GM12891 (cell line): ENCODE measurements around the gene ASTL.

Experiments
- POLR2A ChIP-seq: IDR thresholded peaks from 2 replicates; pipeline ENCODE4 v1.6.1; 2011; ENCODE audit warnings: low read depth, low read length, control low read depth
- TAF1 ChIP-seq: IDR thresholded peaks from 2 replicates; pipeline ENCODE4 v1.6.1; 2011; ENCODE audit warnings: low read depth, low read length, control low read depth

DNA sequence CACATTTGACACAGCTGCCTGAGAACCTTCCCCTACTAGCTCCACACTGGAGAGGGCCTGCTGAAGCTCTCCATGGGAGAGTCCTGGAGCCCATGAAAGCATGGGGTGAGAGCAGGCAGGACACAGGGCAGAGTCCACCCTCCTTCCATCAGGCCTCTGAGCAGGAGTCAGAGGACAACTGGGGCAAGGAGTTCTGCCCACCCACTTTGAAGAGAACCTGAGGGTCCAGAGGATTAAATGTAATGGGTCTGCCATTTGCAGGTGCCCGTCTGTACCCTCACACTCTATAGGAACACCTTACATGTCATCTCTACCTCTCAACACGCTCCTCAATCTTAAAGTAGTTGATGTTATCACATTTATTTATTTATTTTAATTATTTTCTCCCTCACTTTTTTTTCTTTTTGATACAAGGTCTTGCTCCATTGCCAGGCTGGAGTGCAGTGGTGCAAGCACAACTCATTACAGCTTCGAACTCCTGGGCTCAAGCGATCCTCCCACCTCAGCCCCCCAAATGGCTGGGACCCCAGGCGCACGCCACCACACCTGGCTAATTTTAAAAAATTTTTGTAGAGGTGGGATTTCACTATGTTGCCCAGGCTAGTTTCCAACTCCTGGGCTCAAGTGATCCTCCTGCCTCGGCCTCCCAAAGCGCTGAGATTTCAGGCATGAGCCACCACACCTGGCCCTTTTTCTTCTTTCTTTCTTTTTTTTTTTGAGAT is 32.1 kb downstream of the ASTL start:
- TF ChIP-seq TAF1 (no peak), POLR2A (no peak)
